ENCODE data around the gene PHKA2. TPM values are rescaled to one million over a fixed set of nuclear protein-coding genes. Genes with fewer than 3 reads are reported as not detected.

Gene PHKA2
- total and polyA plus RNA-seq, 10 of the 15 experiments (the other 5 are each of a cell fraction or from before 2014, with no cell fraction given), result 1.4 to 25.6 (median 15.4) TPM

- peak; percentile 86; the same call in 1 of the 2 replicates for TF ChIP-seq JUND (IDR thresholded peaks at IDR 0.05; ENCODE audit: low read depth, low read length)
- TF ChIP-seq ZBTB11 (CRISPR knock-in tag; IDR thresholded peaks at IDR 0.05), result peak; percentile 90
- TF ChIP-seq KDM1A (IDR thresholded peaks at IDR 0.05; ENCODE audit: borderline replicate concordance), result no peak
- TF ChIP-seq RUNX3 (IDR thresholded peaks at IDR 0.05; ENCODE audit: low read length), result peak; percentile 47
- peak; percentile 46; the same call in 1 of the 2 replicates for TF ChIP-seq RB1 (IDR thresholded peaks at IDR 0.05; ENCODE audit: borderline replicate concordance)
- TF ChIP-seq PML (IDR thresholded peaks at IDR 0.05; ENCODE audit: low read length), result 0 out of 2 replicates have a peak, but pooled peaks have one; percentile 38
- no peak for TF ChIP-seq SIN3A (IDR thresholded peaks at IDR 0.05; ENCODE audit: low read depth, low read length)
- no peak for TF ChIP-seq NFIC (IDR thresholded peaks at IDR 0.05; ENCODE audit: low read depth, low read length)
- TF ChIP-seq KLF5 (IDR thresholded peaks at IDR 0.05; ENCODE audit: partially characterized antibody), result peak; percentile 95
- no peak for TF ChIP-seq CEBPZ (IDR thresholded peaks at IDR 0.05; ENCODE audit: low read depth, low read length)
- TF ChIP-seq IKZF2 (IDR thresholded peaks at IDR 0.05), result no peak
- peak; percentile 42; the same call in 1 of the 2 replicates for TF ChIP-seq GATAD2B (conservative IDR thresholded peaks at IDR 0.05; ENCODE audit: low read depth)
- TF ChIP-seq SIX5 (IDR thresholded peaks at IDR 0.05; ENCODE audit: low read depth, low read length, severe bottlenecking), result no peak
- TF ChIP-seq RELB (IDR thresholded peaks at IDR 0.05; ENCODE audit: low read depth), result peak; percentile 86; the same call in 1 of the 2 replicates
- TF ChIP-seq EGR1 (IDR thresholded peaks at IDR 0.05; ENCODE audit: borderline replicate concordance in 1 of 2, low read depth in 2 of 2, low read length in 2 of 2), result 0 out of 3 replicates have a peak, but pooled peaks of 1 of the 2 experiments have one; percentile 1
- peak; percentile 94 for TF ChIP-seq GABPA (IDR thresholded peaks at IDR 0.05; ENCODE audit: low read depth)
- TF ChIP-seq ATF7 (IDR thresholded peaks at IDR 0.05; ENCODE audit: low read depth), result peak; percentile 95
- TF ChIP-seq SPI1 (IDR thresholded peaks at IDR 0.05; ENCODE audit: borderline replicate concordance, insufficient read depth, low read depth, low read length), result no peak
- no peak for TF ChIP-seq E2F4 (IDR thresholded peaks at IDR 0.05; ENCODE audit: low read depth, low read length)
Observed at GRCh38 chrX:18984381-18985185, 669 bp upstream of the PHKA2 start (continued).

All from GM12878 (cell line).